ENCODE results near the gene GAPDHS.

GRCh38 chr19:35559281-35559659, 26.0 kb downstream of the GAPDHS start:
- no peak for TF ChIP-seq CTCF (IDR thresholded peaks at IDR 0.05; ENCODE audit: poor library complexity)
- TF ChIP-seq EZH2 (IDR thresholded peaks at IDR 0.05; ENCODE audit: borderline replicate concordance), result no peak

Data from hepatocyte (in vitro differentiated cells).